EH (cell line): ENCODE data around the gene NKX2-2.

Source experiments
- DNase-seq: peaks from one replicate; pipeline ENCODE4 v3.0.0-alpha.2; 2015; ENCODE audit warnings: low read depth

Gene NKX2-2

DNA sequence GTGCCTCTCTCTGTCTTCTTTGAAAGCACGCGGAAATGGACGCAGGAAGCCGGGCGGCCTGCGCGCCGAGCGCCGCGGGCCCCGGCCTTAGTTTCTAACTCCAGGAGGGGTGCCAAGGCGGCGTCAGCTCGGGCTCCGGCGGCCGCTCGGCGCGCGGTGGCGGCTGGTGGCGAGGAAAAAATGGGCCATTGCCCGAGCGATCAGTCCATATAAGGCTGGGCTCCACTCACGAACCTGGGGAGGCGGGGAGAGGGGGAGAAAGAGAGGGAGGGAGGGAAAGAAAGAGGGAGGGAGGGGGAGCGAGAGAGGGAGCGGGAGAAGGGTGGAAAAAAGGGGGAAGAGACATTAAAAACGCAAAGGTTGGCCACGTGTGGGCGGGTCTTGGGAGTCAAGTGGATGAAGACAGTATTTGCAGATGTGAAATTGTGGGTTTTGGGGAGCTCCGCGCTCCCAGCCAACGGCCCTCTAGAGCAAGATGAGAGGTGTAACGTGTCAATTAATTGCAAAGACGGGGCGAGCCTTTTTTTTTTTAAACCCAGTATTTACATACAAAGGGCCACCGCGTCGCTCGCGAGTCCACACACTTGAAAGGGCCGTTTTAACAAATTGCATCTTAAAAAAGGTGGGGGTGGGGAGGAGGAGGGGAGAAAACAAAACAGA is at the start of gene NKX2-2:
Gene NKX2-2 (minus strand): TSS at position 184 of the 660 bp plus-strand sequence. CDS start 395 bp downstream, outside the sequence.
- no peak for DNase-seq

DNA sequence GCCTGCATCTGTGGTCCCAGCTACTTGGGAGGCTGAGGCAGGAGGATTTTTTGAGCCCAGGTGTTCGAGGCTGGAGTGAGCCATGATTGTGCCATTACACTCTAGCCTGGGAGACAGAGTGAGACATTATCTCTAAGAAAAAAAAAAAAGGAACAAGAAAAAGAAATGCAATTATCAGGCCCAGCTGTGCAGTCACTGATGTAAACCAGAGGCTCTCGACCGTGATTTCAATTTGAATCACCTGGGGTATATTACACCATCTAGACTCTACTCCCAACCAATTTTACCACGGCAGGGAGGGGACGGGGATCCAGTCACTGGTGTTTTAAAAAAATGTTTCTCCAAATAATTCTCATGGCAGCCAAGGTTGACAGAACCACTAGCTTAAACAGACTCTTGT is 48.8 kb upstream of the NKX2-2 start:
- DNase-seq: no peak

DNA sequence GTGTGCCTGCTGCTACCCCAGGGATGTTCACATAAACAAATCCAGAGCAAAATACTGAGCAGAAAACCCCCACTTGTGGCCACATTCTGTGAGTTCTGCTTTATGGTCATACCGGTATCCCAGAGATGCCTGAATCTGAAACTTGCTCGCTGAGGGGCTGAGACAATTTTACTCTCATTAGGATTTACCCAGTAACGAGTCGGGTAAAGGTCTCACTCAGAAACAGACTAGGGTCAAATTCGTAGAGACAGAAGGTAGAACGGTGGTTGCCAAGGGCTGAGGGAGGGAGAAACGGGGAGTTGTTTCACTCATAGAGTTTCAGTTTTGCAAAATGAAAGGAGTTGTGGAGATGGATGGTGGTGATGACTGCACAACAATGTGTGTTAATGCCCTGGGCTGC is 45.4 kb upstream of the NKX2-2 start:
- no peak for DNase-seq

- no peak for DNase-seq
Measured at GRCh38 chr20:21557241-21558020, 43.6 kb upstream of the NKX2-2 start.

DNA sequence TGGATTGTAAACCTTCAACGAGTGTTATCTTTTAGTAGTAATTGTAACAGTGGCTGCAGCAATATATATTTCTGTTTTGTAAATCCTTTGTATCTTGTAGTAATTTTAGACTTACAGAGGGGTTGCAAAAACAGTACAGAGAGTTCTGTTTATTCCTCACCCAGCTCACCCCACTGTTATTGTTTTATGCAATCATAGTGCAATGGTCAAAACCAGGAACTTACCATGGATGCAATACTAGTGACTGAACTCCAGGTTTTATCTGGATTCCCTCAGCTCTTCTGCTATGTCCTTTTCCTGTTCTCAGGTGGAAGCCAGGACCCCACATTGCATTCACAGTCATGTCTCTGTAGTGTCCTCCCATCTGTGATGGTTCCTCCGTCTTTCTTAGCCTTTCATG is 42.5 kb upstream of the NKX2-2 start:
- no peak for DNase-seq

GRCh38 chr20:21555470-21556120 is 41.7 kb upstream of the NKX2-2 start:
- no peak for DNase-seq

GRCh38 chr20:21554985-21555384 is 41.1 kb upstream of the NKX2-2 start:
- no peak for DNase-seq

DNA sequence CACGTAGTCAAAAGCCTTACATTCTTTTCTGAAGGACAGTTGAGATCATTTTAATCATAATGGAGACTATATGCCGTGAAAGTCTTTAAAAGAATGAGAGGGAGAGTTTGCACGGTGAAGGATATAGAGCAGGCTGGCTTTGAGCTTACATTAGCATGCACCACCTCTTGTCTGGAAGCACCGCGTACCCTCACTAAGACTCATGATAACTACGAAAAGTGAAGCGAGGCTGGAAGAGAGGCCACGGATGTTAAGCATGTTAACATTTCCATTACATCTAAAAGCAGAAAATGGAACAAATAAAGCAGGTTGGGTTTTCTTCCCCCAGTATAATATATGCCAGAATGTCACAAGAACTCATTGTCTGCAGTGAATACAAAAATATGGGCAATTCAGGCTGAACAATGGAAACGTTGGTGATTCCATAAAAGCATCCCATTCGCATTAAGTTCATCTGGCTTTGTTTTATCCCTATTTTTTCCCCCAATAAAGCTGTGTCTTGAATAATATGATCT is 40.6 kb upstream of the NKX2-2 start:
- no peak for DNase-seq

DNA sequence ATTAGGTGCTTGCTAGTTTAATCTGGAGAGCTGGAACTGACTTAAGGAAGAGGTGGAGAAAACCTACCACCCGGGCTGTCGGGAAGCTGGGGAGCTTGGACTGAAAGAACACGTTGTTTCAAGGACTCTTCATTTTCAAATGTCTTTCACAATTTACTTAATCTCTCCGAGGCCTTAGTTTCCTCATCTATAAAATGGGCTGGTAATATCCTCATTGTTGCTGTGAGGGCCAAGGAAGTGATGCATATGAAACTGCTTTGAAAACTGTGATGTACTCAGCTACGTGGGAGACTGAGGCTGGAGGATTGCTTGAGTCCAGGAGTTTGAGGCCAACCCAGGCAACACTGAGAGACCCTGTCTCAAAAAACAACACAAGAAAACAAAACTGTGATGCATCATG is 36.7 kb upstream of the NKX2-2 start:
- no peak for DNase-seq

- no peak for DNase-seq
Measured at GRCh38 chr20:21548390-21549035, 34.6 kb upstream of the NKX2-2 start.

DNA sequence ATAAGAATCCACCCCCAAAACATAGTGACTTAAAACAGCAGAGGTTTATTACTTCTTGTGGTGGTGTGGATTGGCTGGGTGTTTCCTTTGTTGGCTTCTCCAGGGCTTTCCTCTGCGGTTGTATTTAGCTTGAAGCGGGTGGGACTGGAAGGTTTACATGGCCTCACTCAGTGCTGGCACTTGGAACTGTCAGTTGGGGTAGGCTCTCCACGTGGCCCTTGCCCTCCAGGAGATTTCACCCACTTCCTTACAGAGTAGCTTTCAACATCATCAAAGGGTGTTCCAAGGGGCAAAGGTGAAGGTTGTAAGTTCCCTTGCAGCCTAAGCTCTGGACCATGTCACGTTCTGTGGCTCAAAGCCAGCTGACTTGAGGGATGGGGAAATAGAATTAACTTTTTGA is 32.5 kb upstream of the NKX2-2 start:
- DNase-seq: no peak

DNA sequence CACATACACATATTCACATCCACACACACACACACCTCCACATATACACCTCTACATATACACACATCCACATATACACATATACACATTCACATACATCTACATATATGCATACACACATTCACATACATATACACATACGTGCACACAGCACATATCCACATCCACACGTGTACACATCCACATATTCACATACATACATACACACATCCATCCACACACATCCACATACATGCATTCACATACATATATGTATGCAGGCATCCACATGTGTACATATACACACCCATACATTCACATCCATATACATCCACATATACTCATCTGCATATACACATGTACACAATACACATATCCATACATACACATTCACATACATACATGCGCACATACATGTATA is 25.6 kb upstream of the NKX2-2 start:
- DNase-seq: no peak

DNA sequence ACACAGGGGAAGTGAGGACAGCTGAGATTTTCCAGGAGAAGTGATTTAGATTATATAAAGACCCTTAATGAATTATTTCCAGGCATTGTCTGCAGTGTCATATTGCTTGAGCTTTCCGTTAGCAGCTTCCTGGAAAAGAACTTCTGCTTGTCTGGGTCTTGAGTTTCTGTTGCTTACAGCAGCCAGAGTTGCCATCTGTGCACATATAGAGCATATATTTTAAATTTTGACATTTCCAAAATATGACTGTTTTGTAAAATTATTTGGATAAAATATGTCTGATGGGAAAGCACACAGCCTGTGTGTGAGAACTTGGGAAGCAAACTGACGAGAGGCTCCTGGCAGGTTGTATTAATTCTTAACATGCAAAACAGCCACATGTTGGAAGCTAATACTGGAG is 21.0 kb upstream of the NKX2-2 start:
- DNase-seq: no peak

- no peak for DNase-seq
Measured at GRCh38 chr20:21534453-21534852, 20.6 kb upstream of the NKX2-2 start.

DNA sequence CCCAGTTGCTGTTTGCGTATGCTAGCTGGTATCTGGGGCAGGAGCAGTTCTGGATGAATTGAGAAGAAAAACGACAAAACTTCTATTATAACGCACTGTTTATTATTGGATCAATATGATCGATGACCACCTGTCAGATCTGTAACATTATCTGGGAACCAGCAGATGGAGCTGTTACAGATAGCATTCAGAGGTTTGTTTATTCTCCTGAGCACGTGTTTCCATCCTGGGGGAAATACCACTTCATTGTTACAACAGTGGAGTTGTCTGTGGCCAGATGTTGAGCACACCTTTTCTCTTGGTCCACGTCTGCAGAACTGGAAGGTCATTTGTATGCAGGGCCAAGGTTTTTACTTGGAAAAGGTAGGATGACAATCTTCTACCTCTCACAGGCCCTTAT is 16.0 kb upstream of the NKX2-2 start:
- no peak for DNase-seq

DNA sequence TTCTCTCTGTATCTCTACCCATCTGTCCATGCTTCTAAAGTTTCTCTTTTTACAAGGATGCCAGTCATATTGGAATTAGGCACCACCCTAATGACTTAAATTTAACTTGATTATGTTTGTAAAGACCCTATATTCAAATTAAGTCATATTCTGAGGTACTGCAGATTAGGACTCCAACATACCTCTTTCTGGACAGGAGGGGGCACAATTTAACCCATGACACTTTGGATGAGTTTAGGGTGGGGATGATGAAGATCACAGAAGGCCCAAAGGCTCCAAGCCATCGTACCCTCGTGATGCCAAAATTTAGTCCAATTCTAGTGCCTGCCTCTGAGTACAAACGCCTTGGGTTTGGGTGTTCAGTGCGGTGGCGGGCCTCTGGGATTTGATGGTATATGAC is 15.0 kb upstream of the NKX2-2 start:
- DNase-seq: no peak

DNA sequence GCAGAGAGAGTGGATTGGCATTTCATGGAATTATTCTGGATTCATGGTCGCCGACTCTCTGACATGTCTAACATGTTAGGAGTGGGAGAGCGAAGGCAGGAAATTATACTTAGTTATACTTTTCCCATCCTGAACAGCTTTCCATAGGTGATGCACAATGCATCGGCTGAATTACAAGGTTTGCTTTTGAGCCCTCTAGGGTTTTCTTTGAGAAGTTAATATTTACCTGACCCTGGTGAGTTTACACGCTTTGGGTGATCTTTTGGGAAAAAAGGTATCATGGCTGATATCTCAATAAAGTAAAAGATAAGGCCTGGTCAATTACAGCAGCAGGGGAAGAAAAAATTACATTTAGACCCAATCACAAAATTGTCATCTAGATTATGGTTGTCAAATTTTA is 14.0 kb upstream of the NKX2-2 start:
- DNase-seq: no peak

DNA sequence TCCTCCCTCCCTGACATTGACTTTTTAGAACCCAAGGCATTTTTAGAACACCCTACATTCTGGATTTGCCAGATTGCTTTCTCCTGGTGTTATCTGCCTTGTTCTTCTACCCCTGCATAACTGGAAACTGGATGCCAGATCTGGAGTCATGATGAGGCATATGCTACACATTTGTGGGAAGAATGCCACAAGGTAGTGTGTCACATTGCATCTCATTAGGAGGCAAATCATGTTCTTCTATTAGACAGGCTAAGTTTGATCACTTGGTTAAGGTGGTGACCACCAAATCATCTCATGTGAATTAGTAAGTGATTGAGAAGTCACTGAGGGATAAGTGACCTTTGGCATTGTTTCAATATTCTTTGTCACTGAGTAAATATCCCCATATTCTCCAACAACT is 12.9 kb upstream of the NKX2-2 start:
- no peak for DNase-seq

DNA sequence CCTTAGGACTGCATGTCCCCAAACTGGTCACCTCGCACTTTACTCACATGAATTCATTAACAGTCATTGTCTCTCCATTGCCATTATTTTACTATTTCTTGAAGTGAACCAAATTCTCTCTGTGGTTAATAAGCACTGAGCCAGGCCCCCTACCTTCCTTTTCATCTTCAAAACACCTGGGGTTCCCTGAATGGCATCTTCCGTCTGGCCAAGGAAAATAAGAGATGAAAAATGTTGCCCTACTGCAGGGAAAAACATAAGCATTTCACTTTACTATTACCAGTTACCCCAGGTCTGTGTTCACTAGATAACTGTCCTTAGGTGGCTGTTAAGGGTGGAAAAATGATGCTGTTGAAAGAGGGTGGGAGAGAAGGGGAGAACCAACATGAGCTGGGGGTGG is 10.0 kb upstream of the NKX2-2 start:
- no peak for DNase-seq

DNA sequence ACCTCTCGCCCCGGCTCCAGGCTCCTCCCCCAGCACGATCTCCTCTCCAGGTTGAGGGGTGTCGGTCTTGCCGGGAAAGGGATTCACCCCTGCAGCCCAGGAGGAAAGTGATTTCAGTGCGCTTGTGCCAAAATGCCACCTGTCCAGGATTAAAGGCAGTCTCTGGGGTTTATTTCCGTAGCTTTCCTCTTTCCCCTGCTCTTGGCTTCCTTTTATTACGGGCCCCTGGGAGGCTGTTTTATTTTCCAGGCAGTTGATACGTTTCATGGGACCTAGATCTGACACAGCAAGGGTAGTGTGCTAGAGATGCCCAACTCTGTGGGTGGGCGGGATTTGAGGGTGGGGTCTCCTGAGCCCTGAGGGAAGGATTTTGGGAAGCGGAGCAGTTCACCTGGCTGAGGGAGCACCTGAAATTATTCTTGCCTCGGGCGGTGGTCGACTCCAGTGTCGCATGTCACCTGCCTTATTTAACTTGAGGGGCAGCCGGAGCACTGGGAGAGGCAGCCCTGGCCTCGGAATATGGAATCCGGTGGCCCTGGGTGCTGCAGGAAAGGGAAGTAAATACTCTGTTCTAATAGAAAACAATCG is 9.5 kb upstream of the NKX2-2 start:
- DNase-seq: no peak

GRCh38 chr20:21522481-21523280 is 8.8 kb upstream of the NKX2-2 start:
- DNase-seq: no peak
